ENCODE measurements around the gene PDE7B.

DNA sequence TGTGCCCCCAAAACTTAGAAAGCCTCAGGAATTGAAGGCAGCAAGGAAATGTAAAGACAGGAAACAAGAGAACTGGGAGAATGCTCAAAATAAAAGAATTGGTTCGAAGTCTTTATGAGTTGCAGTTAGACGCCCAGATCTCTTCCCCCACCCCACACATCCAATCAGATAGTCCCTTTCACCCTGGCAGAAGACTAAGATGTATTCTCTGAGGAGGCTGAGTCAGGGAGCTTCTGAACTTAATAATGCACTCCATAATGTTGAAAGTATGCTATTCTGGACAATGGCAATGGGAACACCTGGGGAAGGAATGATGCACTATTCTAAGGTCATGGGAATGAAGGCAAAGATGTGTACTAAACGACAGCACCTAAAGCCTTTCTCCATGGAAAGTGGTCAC lies 225.0 kb downstream of the PDE7B start:
- TF ChIP-seq, protein P1, sequence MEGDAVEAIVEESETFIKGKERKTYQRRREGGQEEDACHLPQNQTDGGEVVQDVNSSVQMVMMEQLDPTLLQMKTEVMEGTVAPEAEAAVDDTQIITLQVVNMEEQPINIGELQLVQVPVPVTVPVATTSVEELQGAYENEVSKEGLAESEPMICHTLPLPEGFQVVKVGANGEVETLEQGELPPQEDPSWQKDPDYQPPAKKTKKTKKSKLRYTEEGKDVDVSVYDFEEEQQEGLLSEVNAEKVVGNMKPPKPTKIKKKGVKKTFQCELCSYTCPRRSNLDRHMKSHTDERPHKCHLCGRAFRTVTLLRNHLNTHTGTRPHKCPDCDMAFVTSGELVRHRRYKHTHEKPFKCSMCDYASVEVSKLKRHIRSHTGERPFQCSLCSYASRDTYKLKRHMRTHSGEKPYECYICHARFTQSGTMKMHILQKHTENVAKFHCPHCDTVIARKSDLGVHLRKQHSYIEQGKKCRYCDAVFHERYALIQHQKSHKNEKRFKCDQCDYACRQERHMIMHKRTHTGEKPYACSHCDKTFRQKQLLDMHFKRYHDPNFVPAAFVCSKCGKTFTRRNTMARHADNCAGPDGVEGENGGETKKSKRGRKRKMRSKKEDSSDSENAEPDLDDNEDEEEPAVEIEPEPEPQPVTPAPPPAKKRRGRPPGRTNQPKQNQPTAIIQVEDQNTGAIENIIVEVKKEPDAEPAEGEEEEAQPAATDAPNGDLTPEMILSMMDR (IDR thresholded peaks at IDR 0.05 in 8 of 11, conservative IDR thresholded peaks at IDR 0.05 in 3 of 11): no peak
- TF ChIP-seq POLR2A (IDR thresholded peaks at IDR 0.05): no peak
